ENCODE measurements around the gene PARM1.

GRCh38 chr4:74996996-74997395, 64.1 kb downstream of the PARM1 start:
- TF ChIP-seq EZH2 (optimal IDR thresholded peaks at IDR 0.05; ENCODE audit: low read depth, low read length), result no peak
- no peak for TF ChIP-seq CTCF (IDR thresholded peaks at IDR 0.05; ENCODE audit: low read length)

All from MM.1S (cell line).